ENCODE measurements around the gene GLS.

The GLS gene

DNA sequence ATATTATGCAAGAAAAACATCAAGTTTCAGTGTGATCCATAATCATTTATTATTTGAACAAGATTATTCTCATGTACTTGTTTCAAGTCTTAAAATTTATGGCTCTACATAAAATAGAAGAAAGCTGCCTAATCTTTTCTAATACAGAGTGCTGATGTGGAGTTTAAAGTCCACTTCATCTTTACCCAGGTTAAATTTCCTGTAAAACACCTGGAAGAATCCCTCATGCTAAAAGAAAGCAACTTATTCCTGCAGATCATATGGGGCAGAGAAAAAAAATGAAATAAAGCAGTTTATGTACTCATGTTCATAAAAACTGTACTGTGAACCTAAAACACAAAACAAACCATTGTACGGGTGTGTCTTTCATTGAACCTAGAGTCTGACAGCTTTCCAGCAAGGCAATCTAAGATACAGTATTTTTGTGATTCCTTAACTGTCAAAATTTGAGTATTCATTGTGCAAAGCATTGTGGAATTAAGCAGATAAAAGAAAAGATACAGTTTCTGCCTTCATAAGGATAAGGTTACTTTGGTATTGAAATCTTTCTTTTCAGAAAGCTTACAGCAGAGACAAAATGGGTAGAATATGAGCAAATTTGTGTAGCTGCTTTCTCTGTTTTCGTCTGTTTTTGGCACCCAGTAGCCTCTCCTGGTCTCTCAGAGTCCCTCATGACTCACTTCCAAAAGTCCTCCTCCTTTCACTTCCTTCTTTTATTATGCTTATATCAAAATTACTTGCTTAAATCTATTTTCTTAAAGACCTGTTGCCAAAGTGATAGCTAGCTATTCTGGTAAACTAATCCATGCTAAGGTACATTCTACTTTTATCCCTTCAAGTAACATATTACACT, 26.9 kb upstream of the GLS start:
- H3K4me3 ChIP-seq (replicated peaks; ENCODE audit: insufficient read depth, low read length) = no peak overlapping the region
- no peak for DNase-seq (ENCODE audit: low read depth in 1 of 2, low spot score in 1 of 2)
- no peak overlapping the region for H3K27ac ChIP-seq (replicated peaks)
- TF ChIP-seq SPI1 (IDR thresholded peaks at IDR 0.05; ENCODE audit: borderline replicate concordance, low read depth) = peak; percentile 41; the same call in 1 of the 2 replicates
- TF ChIP-seq, protein P1, sequence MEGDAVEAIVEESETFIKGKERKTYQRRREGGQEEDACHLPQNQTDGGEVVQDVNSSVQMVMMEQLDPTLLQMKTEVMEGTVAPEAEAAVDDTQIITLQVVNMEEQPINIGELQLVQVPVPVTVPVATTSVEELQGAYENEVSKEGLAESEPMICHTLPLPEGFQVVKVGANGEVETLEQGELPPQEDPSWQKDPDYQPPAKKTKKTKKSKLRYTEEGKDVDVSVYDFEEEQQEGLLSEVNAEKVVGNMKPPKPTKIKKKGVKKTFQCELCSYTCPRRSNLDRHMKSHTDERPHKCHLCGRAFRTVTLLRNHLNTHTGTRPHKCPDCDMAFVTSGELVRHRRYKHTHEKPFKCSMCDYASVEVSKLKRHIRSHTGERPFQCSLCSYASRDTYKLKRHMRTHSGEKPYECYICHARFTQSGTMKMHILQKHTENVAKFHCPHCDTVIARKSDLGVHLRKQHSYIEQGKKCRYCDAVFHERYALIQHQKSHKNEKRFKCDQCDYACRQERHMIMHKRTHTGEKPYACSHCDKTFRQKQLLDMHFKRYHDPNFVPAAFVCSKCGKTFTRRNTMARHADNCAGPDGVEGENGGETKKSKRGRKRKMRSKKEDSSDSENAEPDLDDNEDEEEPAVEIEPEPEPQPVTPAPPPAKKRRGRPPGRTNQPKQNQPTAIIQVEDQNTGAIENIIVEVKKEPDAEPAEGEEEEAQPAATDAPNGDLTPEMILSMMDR (IDR thresholded peaks at IDR 0.05; ENCODE audit: insufficient read depth, low read length) = no peak
- H3K27me3 ChIP-seq (ENCODE audit: insufficient read depth, poor library complexity, severe bottlenecking) = no peaks in the 10 kb centered on the region

DNA sequence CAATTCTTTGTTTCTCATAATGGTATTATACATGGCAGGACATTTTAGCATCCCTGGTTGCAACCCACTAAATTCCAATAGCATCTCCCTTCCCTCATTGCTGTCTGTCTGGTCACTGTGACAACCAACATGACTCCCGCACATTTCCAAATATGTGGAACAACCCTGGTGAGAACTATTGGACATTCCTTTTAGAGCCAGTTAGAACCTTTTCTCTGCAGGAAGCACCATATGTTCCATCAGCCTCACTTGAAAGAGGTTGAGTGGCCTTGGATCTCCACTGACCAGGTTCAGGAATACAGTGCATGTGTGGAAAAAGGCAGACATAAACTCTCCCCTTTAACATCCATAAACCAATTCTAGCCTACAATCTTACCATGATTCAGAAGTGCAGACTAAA, 25.9 kb upstream of the GLS start:
- TF ChIP-seq SPI1 (IDR thresholded peaks at IDR 0.05; ENCODE audit: borderline replicate concordance, low read depth) = no peak
- no peak for TF ChIP-seq REST (IDR thresholded peaks at IDR 0.05; ENCODE audit: insufficient replicate concordance, low read depth)
- TF ChIP-seq GABPA (IDR thresholded peaks at IDR 0.05; ENCODE audit: low read depth) = no peak
- TF ChIP-seq, protein P1 (IDR thresholded peaks at IDR 0.05; ENCODE audit: insufficient read depth, low read length) = no peak
- TF ChIP-seq POLR2AphosphoS5 (IDR thresholded peaks at IDR 0.05; ENCODE audit: low read depth) = no peak
- Histone ChIP-seq H3K27me3 (ENCODE audit: insufficient read depth, poor library complexity, severe bottlenecking) (no peaks in the 10 kb centered on the region), H3K4me3 (replicated peaks; ENCODE audit: insufficient read depth, low read length) (no peak overlapping the region), H3K27ac (replicated peaks) (no peak overlapping the region)
- no peak for DNase-seq (ENCODE audit: low read depth in 1 of 2, low spot score in 1 of 2)

GRCh38 chr2:190855245-190855644, 25.4 kb upstream of the GLS start:
- Histone ChIP-seq H3K27me3 (ENCODE audit: insufficient read depth, poor library complexity, severe bottlenecking) (no peaks in the 10 kb centered on the region), H3K4me3 (replicated peaks; ENCODE audit: insufficient read depth, low read length) (no peak overlapping the region), H3K27ac (replicated peaks) (no peak overlapping the region)
- no peak for DNase-seq (ENCODE audit: low read depth in 1 of 2, low spot score in 1 of 2)
- TF ChIP-seq SPI1 (IDR thresholded peaks at IDR 0.05; ENCODE audit: borderline replicate concordance, low read depth) = no peak
- TF ChIP-seq GABPA (IDR thresholded peaks at IDR 0.05; ENCODE audit: low read depth) = no peak
- TF ChIP-seq, protein P1 (IDR thresholded peaks at IDR 0.05; ENCODE audit: insufficient read depth, low read length) = no peak
- TF ChIP-seq REST (IDR thresholded peaks at IDR 0.05; ENCODE audit: insufficient replicate concordance, low read depth) = no peak
- TF ChIP-seq POLR2AphosphoS5 (IDR thresholded peaks at IDR 0.05; ENCODE audit: low read depth) = no peak
